ENCODE data around the gene SGO1. TPM values are rescaled to one million over a fixed set of nuclear protein-coding genes. Genes with fewer than 3 reads are reported as not detected.

SGO1 gene
- total RNA-seq, 2 donors from 2014 or later = 4.0 to 19.5 TPM

DNA sequence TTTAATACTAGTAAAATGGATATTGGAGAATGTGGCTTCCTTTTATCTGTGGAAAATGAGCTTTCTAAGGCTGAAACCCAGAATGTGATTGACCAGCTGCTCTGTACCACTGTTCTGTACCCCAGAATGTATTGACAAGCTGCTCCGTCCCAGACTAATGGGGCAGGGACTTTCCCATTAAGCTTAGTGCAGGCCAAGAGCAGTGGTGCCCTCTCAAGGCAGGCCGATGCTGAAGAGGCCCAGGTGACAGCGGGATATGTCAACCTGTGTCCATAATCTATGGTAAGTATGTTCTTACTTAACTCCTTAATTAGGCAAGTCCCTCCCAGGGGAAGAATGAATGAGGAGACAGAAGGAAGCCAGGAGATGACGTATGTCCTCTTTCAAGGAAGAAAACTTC is 31.1 kb downstream of the SGO1 start:
- TF ChIP-seq, protein P1, sequence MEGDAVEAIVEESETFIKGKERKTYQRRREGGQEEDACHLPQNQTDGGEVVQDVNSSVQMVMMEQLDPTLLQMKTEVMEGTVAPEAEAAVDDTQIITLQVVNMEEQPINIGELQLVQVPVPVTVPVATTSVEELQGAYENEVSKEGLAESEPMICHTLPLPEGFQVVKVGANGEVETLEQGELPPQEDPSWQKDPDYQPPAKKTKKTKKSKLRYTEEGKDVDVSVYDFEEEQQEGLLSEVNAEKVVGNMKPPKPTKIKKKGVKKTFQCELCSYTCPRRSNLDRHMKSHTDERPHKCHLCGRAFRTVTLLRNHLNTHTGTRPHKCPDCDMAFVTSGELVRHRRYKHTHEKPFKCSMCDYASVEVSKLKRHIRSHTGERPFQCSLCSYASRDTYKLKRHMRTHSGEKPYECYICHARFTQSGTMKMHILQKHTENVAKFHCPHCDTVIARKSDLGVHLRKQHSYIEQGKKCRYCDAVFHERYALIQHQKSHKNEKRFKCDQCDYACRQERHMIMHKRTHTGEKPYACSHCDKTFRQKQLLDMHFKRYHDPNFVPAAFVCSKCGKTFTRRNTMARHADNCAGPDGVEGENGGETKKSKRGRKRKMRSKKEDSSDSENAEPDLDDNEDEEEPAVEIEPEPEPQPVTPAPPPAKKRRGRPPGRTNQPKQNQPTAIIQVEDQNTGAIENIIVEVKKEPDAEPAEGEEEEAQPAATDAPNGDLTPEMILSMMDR (IDR thresholded peaks at IDR 0.05) = no peak
- Histone ChIP-seq H3K27ac (no peak overlapping the region), H3K27me3 (no peaks in the 10 kb centered on the region), H3K4me3 (no peak overlapping the region), H3K4me1 (no peaks in the 10 kb centered on the region), H3K36me3 (no peaks in the 10 kb centered on the region), H3K9me3 (no peaks in the 10 kb centered on the region), H3K9ac (ENCODE audit: low read depth in 2 of 2, low read length in 2 of 2) (no peak overlapping the region)
- intact Hi-C loops (cut with DNase I) = no loop called here
- DNase-seq = no peak

DNA sequence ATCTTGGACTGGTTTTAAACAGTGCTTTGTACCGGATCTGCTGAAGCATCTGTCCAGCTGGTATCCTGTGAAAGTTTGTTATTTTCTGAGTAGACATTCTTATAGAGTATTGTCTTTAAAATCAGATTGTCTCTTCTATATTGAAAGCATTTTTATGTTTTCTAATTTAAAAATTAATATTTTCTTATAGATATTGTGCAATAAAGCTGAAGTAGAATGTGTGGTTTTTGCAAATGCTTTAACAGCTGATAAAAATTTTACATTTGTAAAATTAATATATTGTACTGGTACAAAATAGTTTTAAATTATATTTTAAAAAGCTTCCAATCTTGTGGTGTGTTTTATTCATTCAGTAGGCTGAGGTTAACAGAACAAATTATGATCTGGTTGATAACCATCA is 31.9 kb downstream of the SGO1 start:
- Histone ChIP-seq H3K27me3 (no peaks in the 10 kb centered on the region), H3K4me3 (no peak overlapping the region), H3K4me1 (no peaks in the 10 kb centered on the region), H3K9me3 (no peaks in the 10 kb centered on the region), H3K36me3 (no peaks in the 10 kb centered on the region), H3K9ac (ENCODE audit: low read depth in 2 of 2, low read length in 2 of 2) (no peak overlapping the region), H3K27ac (no peak overlapping the region)
- intact Hi-C loops (cut with DNase I) = no loop called here
- DNase-seq = no peak
- TF ChIP-seq, protein P1 (IDR thresholded peaks at IDR 0.05) = no peak

DNA sequence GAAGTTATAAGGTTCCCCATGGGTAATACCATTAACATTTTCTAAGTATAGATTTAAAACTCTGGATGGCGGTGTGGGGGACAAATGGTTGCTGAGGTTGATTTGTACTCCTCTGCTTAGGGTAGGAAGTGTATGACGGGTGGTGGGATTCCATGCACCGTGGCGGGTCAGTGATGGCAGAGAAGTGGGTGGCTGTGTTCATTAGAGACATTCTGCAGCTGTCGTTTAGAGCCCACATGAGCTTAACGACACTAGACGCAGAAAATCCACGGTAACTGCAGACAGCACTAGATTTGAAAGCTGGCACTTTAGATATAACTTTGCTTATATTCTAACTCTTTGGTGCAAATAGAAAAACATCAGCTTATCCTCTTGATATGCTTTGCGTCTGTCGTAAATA is 37.5 kb downstream of the SGO1 start:
- intact Hi-C loops (cut with DNase I) = no loop called here

DNA sequence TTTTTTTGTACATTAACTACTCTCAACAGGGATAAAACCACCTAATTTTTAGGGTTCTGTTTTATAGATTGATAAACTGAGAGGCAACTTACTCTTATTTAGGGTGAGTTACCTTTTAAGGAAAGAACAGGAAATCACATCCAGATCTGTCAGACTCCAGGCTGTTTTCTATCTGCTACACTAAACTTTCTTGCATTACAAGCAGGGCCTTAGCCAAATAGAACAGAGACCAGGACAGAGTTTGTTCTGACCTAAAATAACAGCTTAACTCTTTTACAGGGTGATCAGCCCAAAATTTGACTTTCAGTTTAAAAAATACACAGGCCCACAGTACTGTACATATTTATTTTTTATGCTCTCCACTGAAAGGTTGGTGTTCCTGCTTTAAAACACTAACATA is 38.6 kb downstream of the SGO1 start:
- intact Hi-C loops (cut with DNase I) = no loop called here
- Histone ChIP-seq H3K4me3 (no peak overlapping the region), H3K27ac (no peak overlapping the region), H3K27me3 (no peaks in the 10 kb centered on the region), H3K9ac (ENCODE audit: low read depth in 2 of 2, low read length in 2 of 2) (no peak overlapping the region), H3K9me3 (no peaks in the 10 kb centered on the region), H3K36me3 (no peaks in the 10 kb centered on the region), H3K4me1 (no peaks in the 10 kb centered on the region)
- DNase-seq = no peak
- TF ChIP-seq, protein P1 (IDR thresholded peaks at IDR 0.05) = no peak

More for the DNA sequence above, 37.5 kb downstream of the SGO1 start:
- Histone ChIP-seq H3K9me3 (no peaks in the 10 kb centered on the region), H3K4me1 (no peaks in the 10 kb centered on the region), H3K9ac (ENCODE audit: low read depth in 2 of 2, low read length in 2 of 2) (no peak overlapping the region), H3K27me3 (no peaks in the 10 kb centered on the region), H3K27ac (no peak overlapping the region), H3K36me3 (no peaks in the 10 kb centered on the region), H3K4me3 (no peak overlapping the region)
- TF ChIP-seq, protein P1 (IDR thresholded peaks at IDR 0.05) = no peak
- no peak for DNase-seq

DNA sequence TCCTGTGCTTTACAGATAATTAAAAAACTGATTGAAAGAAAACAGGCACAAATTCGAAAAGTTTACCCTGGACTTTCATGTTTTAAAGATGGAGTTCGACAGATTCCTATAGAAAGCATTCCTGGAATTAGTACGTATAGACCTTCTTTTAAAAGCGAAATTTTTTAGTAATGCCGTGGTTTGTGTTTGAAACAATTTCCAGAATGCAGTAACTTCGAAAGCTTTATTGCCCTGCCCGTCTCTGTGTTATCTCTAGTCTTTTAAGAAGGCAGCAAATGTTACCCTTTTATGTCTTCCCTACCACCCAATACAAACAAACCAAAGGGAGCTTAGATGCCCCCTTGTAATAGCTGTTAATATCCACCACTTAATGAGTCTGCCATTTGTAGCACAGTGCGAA is 39.7 kb downstream of the SGO1 start:
- intact Hi-C loops (cut with DNase I) = no loop called here
- Histone ChIP-seq H3K27me3 (no peaks in the 10 kb centered on the region), H3K36me3 (no peaks in the 10 kb centered on the region), H3K9ac (ENCODE audit: low read depth in 2 of 2, low read length in 2 of 2) (no peak overlapping the region), H3K9me3 (no peaks in the 10 kb centered on the region), H3K4me1 (no peaks in the 10 kb centered on the region), H3K4me3 (no peak overlapping the region), H3K27ac (no peak overlapping the region)
- no peak for DNase-seq
- TF ChIP-seq, protein P1 (IDR thresholded peaks at IDR 0.05) = no peak

DNA sequence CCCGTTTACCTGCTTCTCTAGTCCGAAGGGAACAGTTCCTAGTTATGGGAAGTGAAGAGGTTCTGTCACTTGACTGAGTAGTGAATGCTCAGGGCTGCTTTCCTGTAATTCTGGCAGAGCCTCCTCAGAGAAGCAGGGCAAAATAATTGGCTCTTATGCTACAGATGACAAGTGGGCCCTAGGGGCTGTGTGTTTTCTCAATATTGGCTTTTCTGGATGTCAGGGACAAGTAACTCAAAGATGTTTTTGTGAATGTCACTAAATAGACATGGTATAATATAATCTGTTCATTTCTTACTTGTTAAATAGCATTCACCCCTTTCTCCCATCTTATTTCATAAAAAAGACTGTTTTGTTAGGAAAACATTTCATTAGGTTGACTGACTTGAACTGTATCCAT is 40.1 kb downstream of the SGO1 start:
- Histone ChIP-seq H3K36me3 (no peaks in the 10 kb centered on the region), H3K27ac (no peak overlapping the region), H3K4me3 (no peak overlapping the region), H3K9me3 (no peaks in the 10 kb centered on the region), H3K27me3 (no peaks in the 10 kb centered on the region), H3K9ac (ENCODE audit: low read depth in 2 of 2, low read length in 2 of 2) (no peak overlapping the region), H3K4me1 (no peaks in the 10 kb centered on the region)
- TF ChIP-seq, protein P1 (IDR thresholded peaks at IDR 0.05) = no peak
- no peak for DNase-seq
- intact Hi-C loops (cut with DNase I) = no loop called here

All from colonic mucosa (tissue), 4 donors.